ENCODE measurements around the gene TRIO.

DNA sequence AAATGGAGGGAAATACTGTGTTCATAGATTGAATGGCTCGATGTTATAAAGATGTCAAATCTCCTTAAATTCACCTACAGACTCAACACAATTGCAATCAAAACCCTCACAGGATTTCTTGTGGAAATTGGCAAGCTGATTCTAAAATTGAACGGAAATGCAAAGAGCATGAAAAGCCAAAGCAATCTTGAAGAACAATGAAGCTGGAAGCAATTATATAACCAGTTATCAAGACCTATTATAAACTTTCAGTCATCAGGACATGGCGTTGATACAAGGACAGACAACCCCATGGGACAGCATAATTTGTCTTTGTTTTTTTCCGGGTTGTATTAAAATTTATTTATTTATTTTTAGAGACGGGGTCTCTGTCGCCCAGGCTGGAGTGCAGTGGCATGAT, 385.0 kb downstream of the TRIO start:
- TF ChIP-seq CTCF (conservative IDR thresholded peaks at IDR 0.05; ENCODE audit: low read depth, low read length): no peak
- TF ChIP-seq EZH2phosphoT487 (IDR thresholded peaks at IDR 0.05; ENCODE audit: borderline replicate concordance, low read length): no peak
